H9 (cell line): ENCODE data around the gene FBXO48. TPM values are rescaled to one million over a fixed set of nuclear protein-coding genes. Genes with fewer than 3 reads are reported as not detected.

Experiments
- DNase-seq: peaks from one replicate; pipeline ENCODE4 v3.0.0-alpha.2; 2017
- H2AFZ ChIP-seq: one replicate; pipeline ENCODE4 v1.6.1; 2013; ENCODE audit warnings: mild to moderate bottlenecking, low read length, control low read depth, moderate library complexity
- H2AK5ac ChIP-seq: 2 replicates; pipeline ENCODE4 v1.6.1; 2013; ENCODE audit warnings: low read length, control low read depth, mixed read lengths; ENCODE audit not compliant: insufficient read length
- H2BK120ac ChIP-seq: one replicate; pipeline ENCODE4 v1.6.1; 2013; ENCODE audit warnings: low read depth, mild to moderate bottlenecking, low read length, control low read depth, inconsistent platforms; ENCODE audit not compliant: poor library complexity, severe bottlenecking
- H2BK12ac ChIP-seq: 2 replicates; pipeline ENCODE4 v1.6.1; 2013; ENCODE audit warnings: low read length, control low read depth, mixed read lengths, low read depth; ENCODE audit not compliant: insufficient read length
- H2BK15ac ChIP-seq: 2 replicates; pipeline ENCODE4 v1.6.1; 2013; ENCODE audit warnings: low read depth, low read length, control low read depth
- H2BK20ac ChIP-seq: one replicate; pipeline ENCODE4 v1.6.1; 2013; ENCODE audit warnings: low read depth, mild to moderate bottlenecking, low read length, control low read depth, inconsistent platforms; ENCODE audit not compliant: poor library complexity, severe bottlenecking
- H2BK5ac ChIP-seq: 2 replicates; pipeline ENCODE4 v1.6.1; 2013; ENCODE audit warnings: low read length, control low read depth, mixed read lengths; ENCODE audit not compliant: insufficient read length
- H3K14ac ChIP-seq: 2 replicates; pipeline ENCODE4 v1.6.1; 2013; ENCODE audit warnings: low read length, control low read depth; ENCODE audit not compliant: insufficient read depth
- H3K18ac ChIP-seq: 2 replicates; pipeline ENCODE4 v1.6.1; 2013; ENCODE audit warnings: low read depth, mild to moderate bottlenecking, mixed read lengths, low read length, control low read depth; ENCODE audit not compliant: insufficient read length
- H3K23ac ChIP-seq: 2 replicates; pipeline ENCODE4 v1.6.1; 2013; ENCODE audit warnings: low read length, control low read depth, mixed read lengths, low read depth; ENCODE audit not compliant: insufficient read length
- H3K23me2 ChIP-seq: 2 replicates; pipeline ENCODE4 v1.6.1; 2013; ENCODE audit warnings: low read depth, mild to moderate bottlenecking, mixed read lengths, low read length, control low read depth; ENCODE audit not compliant: insufficient read length, poor library complexity, severe bottlenecking
- H3K27ac ChIP-seq: 2 replicates; pipeline ENCODE4 v1.5.1; 2013; ENCODE audit warnings: low read length, control low read depth, mixed read lengths, low read depth; ENCODE audit not compliant: insufficient read length
- H3K27me3 ChIP-seq: 2 replicates; pipeline ENCODE4 v1.6.1; 2013; ENCODE audit warnings: low read length, control low read depth, inconsistent platforms; ENCODE audit not compliant: insufficient read depth
- H3K4ac ChIP-seq: 2 replicates; pipeline ENCODE4 v1.6.1; 2013; ENCODE audit warnings: low read depth, mild to moderate bottlenecking, control low read depth, inconsistent platforms, low read length, moderate library complexity
- H3K4me1 ChIP-seq: 2 replicates; pipeline ENCODE4 v1.6.1; 2013; ENCODE audit warnings: low read length, control low read depth, inconsistent platforms; ENCODE audit not compliant: insufficient read depth
- H3K4me2 ChIP-seq: 2 replicates; pipeline ENCODE4 v1.6.1; 2013; ENCODE audit warnings: low read length, control low read depth, mixed read lengths; ENCODE audit not compliant: insufficient read length, insufficient read depth
- H3K56ac ChIP-seq: 2 replicates; pipeline ENCODE4 v1.6.1; 2013; ENCODE audit warnings: low read depth, mild to moderate bottlenecking, mixed read lengths, low read length, control low read depth; ENCODE audit not compliant: insufficient read length
- H3K79me1 ChIP-seq: 2 replicates; pipeline ENCODE4 v1.6.1; 2013; ENCODE audit warnings: low read depth, mild to moderate bottlenecking, moderate library complexity, low read length, control low read depth, inconsistent platforms; ENCODE audit not compliant: insufficient read depth, poor library complexity, severe bottlenecking
- H3K79me2 ChIP-seq: 2 replicates; pipeline ENCODE4 v1.6.1; 2013; ENCODE audit warnings: low read length, control low read depth, inconsistent platforms; ENCODE audit not compliant: insufficient read depth
- H3K9ac ChIP-seq: 2 replicates; pipeline ENCODE4 v1.6.1; 2013; ENCODE audit warnings: low read length, control low read depth, mixed read lengths; ENCODE audit not compliant: insufficient read length; ENCODE audit errors: extremely low read depth
- H3K9me3 ChIP-seq: one replicate; pipeline ENCODE4 v1.6.1; 2013; ENCODE audit warnings: low read depth, low read length, inconsistent platforms; ENCODE audit not compliant: control insufficient read depth
- H3T11ph ChIP-seq: one replicate; pipeline ENCODE4 v1.6.1; 2013; ENCODE audit warnings: mild to moderate bottlenecking, low read length, control low read depth, inconsistent platforms
- H4K20me1 ChIP-seq: one replicate; pipeline ENCODE4 v1.6.1; 2013; ENCODE audit not compliant: control insufficient read depth, insufficient read length, insufficient read depth
- H4K5ac ChIP-seq: 2 replicates; pipeline ENCODE4 v1.6.1; 2013; ENCODE audit warnings: low read depth, mild to moderate bottlenecking, mixed read lengths, low read length, control low read depth; ENCODE audit not compliant: insufficient read length
- H4K8ac ChIP-seq: replicated peaks from 2 replicates; pipeline ENCODE4 v1.6.1; 2013; ENCODE audit warnings: low read length, control low read depth, mixed read lengths, low read depth; ENCODE audit not compliant: insufficient read length
- H4K91ac ChIP-seq: 2 replicates; pipeline ENCODE4 v1.6.1; 2013; ENCODE audit warnings: low read depth, mild to moderate bottlenecking, moderate library complexity, mixed read lengths, low read length, control low read depth; ENCODE audit not compliant: insufficient read length
- H3K27ac Mint-ChIP-seq, 3 experiments: 2 replicates in 2 of 3; 3 replicates in 1 of 3; pipeline ENCODE4 v1.8.0; 2020 to 2021; ENCODE audit warnings: mixed read lengths in 3 of 3, mild to moderate bottlenecking in 1 of 3, moderate library complexity in 1 of 3
- H3K27me3 Mint-ChIP-seq: 2 replicates; pipeline ENCODE4 v1.8.0; 2021; ENCODE audit warnings: low read depth, mild to moderate bottlenecking, moderate library complexity, mixed read lengths
- H3K36me3 Mint-ChIP-seq, 3 experiments: 2 replicates in 2 of 3; 3 replicates in 1 of 3; pipeline ENCODE4 v1.8.0; 2020 to 2021; ENCODE audit warnings: low read depth in 3 of 3, mixed read lengths in 3 of 3; ENCODE audit not compliant: insufficient read depth in 1 of 3
- H3K4me1 Mint-ChIP-seq, 2 experiments: 2 replicates each; pipeline ENCODE4 v1.8.0; 2020; ENCODE audit warnings: mixed read lengths in 2 of 2
- H3K4me3 Mint-ChIP-seq, 2 experiments: 2 replicates in 1 of 2; 3 replicates in 1 of 2; pipeline ENCODE4 v1.8.0; 2020 to 2021; ENCODE audit warnings: mild to moderate bottlenecking in 2 of 2, mixed read lengths in 2 of 2, moderate library complexity in 1 of 2
- H3K9me3 Mint-ChIP-seq, 2 experiments: 2 replicates in 1 of 2; 3 replicates in 1 of 2; pipeline ENCODE4 v1.8.0; 2020; ENCODE audit warnings: mild to moderate bottlenecking in 2 of 2, mixed read lengths in 2 of 2, moderate library complexity in 1 of 2
- CTCF ChIP-seq: fragments of 200-600 bp; sonication (generic); conservative IDR thresholded peaks from 3 replicates; pipeline ENCODE4 v1.8.0; 2021; ENCODE audit warnings: antibody characterized with exemption, mild to moderate bottlenecking
- WGBS: extraction: QIAGEN DNeasy Blood & Tissue Kit; methylation state at CpG from one replicate; pipeline ENCODE4 v1.1.7; 2013; ENCODE audit warnings: missing lambda C conversion rate, low lambda C conversion rate, mixed read lengths; ENCODE audit not compliant: insufficient read length; ENCODE audit errors: extremely low coverage; 5-methylcytosine and 5-hydroxymethylcytosine counted together
- total RNA-seq: library from RNA; stranded (reverse); gene quantifications from 2 replicates; pipeline ENCODE4 v1.2.1, GENCODE V29; 2021

Gene FBXO48
- total RNA-seq, 1 experiment from 2014 or later = 1.4 TPM

- H2BK12ac ChIP-seq = no peak overlapping the region
- TF ChIP-seq CTCF = no peak
- H3T11ph ChIP-seq = no peak overlapping the region
- no peak overlapping the region for H3K27ac ChIP-seq
- H3K4me3 Mint-ChIP-seq = no peak overlapping the region
- no peaks in the 10 kb centered on the region for H3K9me3 Mint-ChIP-seq
- no peak overlapping the region for H2BK15ac ChIP-seq
- H3K4me1 Mint-ChIP-seq = no peaks in the 10 kb centered on the region
- H3K27me3 ChIP-seq = no peaks in the 10 kb centered on the region
- no peaks in the 10 kb centered on the region for H3K79me2 ChIP-seq
- H3K27me3 Mint-ChIP-seq = no peaks in the 10 kb centered on the region
- no peak overlapping the region for H2BK120ac ChIP-seq
- no peak overlapping the region for H2BK5ac ChIP-seq
- no peak overlapping the region for H3K27ac Mint-ChIP-seq
- H3K9me3 ChIP-seq = no peaks in the 10 kb centered on the region
- no peaks in the 10 kb centered on the region for H3K23me2 ChIP-seq
- no peak overlapping the region for H3K14ac ChIP-seq
- DNase-seq = no peak
- no peak overlapping the region for H3K9ac ChIP-seq
- H3K79me1 ChIP-seq = no peaks in the 10 kb centered on the region
- H3K4me2 ChIP-seq = no peak overlapping the region
- no peaks in the 10 kb centered on the region for H3K4me1 ChIP-seq
- no peak overlapping the region for H4K8ac ChIP-seq
- H2AFZ ChIP-seq = no peak overlapping the region
- no peaks in the 10 kb centered on the region for H3K36me3 Mint-ChIP-seq
- no peak overlapping the region for H3K4ac ChIP-seq
- no peak overlapping the region for H2BK20ac ChIP-seq
- no peak overlapping the region for H4K5ac ChIP-seq
- H4K20me1 ChIP-seq = no peaks in the 10 kb centered on the region
- no peak overlapping the region for H2AK5ac ChIP-seq
- H4K91ac ChIP-seq = no peak overlapping the region
- H3K56ac ChIP-seq = no peak overlapping the region
- no CpG with 5 or more reads among the region's 5 CpGs for WGBS
- H3K23ac ChIP-seq = no peak overlapping the region
- H3K18ac ChIP-seq = no peak overlapping the region
Measured at GRCh38 chr2:68516051-68516955, 49.2 kb upstream of the FBXO48 start.
